RCC 7860 (cell line): ENCODE data around the gene FEZF2.
A peak's percentile ranks its signal among the peaks of the same experiment; 100 is the strongest.

Source experiments
- DNase-seq: peaks from one replicate; pipeline ENCODE4 v3.0.0-alpha.2; 2015; ENCODE audit warnings: low spot score
- FAIRE-seq: peaks from 2 replicates; lab custom pipeline; 2012; peaks lifted over from hg19 to GRCh38; lab: Jason Lieb, UNC

The FEZF2 gene

GRCh38 chr3:62332835-62333244, 40.5 kb downstream of the FEZF2 start:
- DNase-seq, result no peak

GRCh38 chr3:62332017-62332416, 41.3 kb downstream of the FEZF2 start:
- DNase-seq, result no peak
- no peak for FAIRE-seq

More at GRCh38 chr3:62332835-62333244, 40.5 kb downstream of the FEZF2 start:
- FAIRE-seq, result peak; percentile 77

DNA sequence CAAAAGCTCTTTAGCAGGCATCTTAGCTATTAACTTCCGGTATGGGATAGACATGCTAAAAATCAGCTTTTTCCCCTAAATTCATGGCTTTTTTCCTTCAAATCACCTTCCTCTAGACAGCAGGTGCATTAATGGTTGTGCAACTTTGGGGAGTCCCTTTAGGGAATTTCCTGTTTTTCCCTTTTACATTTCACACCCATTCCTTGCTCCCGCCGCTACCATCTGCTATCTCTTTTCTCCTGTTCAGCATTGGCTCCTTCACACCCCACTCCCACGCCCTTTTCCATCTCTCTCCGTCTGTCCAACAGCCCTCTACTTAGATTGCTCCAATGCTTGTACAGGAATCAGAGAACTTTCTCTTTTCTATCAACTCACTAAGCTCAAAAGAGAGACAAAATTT, 43.4 kb downstream of the FEZF2 start:
- FAIRE-seq (no peak), DNase-seq (no peak)

DNA sequence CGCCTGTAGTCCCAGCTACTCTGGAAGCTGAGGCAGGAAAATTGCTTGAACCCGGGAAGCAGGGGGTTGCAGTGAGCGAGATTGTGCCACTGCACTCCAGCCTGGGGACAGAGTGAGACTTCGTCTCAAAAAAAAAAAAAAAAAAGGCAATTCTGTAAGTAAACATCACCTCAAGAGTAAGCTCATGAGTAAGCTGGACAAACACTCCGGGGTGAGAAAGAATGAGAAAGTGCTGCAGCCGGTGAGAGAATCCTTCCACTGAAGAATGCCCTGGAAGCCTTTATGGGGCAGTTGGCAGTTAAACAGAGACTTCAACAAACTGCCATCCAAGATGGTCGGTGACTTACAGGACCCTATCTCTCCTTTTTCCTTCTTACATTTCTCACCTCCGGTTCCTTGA, 47.5 kb downstream of the FEZF2 start:
- no peak for DNase-seq
- FAIRE-seq, result no peak

GRCh38 chr3:62323241-62323640, 50.1 kb downstream of the FEZF2 start:
- FAIRE-seq, result no peak
- DNase-seq, result no peak
